HG03196 (cell line): ENCODE data around the gene LCNL1.

ENCODE experiments used
- ATAC-seq: cut with Tn5 transposase; IDR thresholded peaks from one replicate; pipeline ENCODE4 v1.9.1; 2021; ENCODE audit not compliant: unreplicated experiment

LCNL1 gene

DNA sequence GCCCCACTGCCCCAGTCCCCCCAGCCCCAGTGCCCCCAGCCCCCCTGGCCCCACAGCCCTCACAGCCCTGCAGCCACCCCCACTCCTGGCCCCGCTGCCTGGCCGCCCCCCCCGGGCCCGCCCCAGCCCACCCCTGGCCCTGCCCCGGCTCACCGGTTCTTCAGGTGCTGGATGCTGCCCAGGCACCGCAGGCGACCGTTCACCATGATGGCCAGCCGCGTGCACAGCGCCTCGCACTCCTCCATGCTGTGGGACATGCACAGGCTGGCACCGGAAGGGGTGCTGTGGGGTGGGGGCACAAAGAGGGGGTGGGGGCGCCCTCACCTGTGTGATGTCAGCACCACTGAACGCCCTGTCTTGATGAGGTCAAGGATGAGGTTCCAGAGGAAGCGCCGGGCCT, 26.4 kb downstream of the LCNL1 start:
- ATAC-seq, result no peak

- ATAC-seq, result no peak
These were observed 27.3 kb downstream of the LCNL1 start for GRCh38 chr9:137009938-137010732.

DNA sequence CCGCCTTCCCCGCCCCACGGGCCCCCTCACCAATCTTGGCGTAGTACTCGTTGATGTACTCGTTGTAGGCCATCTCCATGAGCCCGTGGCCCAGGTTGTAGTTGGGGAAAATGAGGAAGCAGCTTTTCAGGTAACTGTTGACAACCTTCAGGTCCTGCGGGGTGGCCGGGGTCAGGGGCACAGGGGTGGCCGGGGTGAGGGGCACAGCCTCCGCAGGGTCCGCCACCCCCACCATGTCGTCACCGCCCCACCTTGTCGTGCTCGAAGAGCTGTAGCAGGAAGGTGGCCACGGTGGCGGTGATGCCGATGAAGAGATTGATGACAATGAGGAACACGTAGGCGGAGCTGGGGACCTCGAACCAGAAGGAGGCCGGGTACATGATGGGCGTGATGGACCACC, 28.4 kb downstream of the LCNL1 start:
- no peak for ATAC-seq

DNA sequence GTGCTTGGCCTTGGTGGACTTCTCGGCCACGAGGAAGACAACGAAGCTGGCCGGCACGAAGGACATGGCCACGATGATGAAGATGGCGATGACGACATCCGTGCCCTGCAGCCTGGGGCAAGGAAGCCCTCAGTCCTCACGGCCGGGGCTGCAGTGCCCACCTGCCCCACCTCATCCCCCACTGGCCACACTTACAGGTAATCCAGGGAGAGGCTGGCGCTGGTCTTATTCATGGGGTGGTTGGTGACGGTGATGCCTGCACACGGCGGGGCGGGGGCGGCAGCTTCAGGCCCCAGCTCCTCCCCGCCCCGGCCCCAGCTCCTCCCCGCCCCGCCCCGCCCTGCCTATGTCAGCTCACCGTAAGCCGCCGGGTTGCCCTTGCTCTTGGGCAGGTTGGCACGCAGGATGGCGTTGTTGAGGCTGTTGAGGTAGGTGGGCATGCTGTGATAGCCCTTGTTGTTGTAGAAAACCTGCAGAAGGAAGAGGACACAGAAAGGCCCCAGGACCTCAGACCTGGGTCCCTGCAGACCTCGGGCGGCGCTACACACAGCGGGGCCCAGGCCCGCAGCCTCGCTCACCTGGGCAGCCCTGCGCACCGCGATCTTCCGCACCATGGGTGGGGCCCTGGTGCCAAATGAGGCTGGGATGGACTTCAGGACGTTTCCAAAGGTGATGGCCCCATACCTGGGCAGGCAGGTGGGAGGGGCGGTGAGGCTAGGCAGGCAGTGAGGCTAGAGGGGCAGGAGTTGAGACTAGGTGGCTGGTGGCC, 29.3 kb downstream of the LCNL1 start:
- ATAC-seq, result no peak

- no peak for ATAC-seq
These were observed 30.1 kb downstream of the LCNL1 start for GRCh38 chr9:137012694-137013570.

- no peak for ATAC-seq
These were observed 30.8 kb downstream of the LCNL1 start for GRCh38 chr9:137013571-137013940.

DNA sequence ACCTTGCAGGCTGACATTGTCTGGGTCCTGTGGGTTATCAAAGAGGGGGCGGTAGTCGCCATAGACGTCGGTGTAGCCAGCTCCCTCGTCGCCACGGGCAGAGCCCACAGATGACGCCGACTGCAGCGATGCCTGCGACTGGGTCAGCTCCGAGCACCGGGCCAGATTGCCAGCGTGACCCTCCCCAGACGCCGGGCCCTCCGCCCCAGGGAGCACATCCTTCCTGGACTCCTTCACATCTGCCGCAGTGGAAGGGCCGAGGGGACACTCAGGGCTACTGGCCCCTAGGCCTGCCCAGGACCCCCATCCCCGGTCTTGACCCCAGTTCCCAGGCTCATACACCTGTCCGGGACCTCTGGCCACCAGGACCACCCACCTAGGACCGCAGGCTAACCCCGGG, 31.4 kb downstream of the LCNL1 start:
- no peak for ATAC-seq

DNA sequence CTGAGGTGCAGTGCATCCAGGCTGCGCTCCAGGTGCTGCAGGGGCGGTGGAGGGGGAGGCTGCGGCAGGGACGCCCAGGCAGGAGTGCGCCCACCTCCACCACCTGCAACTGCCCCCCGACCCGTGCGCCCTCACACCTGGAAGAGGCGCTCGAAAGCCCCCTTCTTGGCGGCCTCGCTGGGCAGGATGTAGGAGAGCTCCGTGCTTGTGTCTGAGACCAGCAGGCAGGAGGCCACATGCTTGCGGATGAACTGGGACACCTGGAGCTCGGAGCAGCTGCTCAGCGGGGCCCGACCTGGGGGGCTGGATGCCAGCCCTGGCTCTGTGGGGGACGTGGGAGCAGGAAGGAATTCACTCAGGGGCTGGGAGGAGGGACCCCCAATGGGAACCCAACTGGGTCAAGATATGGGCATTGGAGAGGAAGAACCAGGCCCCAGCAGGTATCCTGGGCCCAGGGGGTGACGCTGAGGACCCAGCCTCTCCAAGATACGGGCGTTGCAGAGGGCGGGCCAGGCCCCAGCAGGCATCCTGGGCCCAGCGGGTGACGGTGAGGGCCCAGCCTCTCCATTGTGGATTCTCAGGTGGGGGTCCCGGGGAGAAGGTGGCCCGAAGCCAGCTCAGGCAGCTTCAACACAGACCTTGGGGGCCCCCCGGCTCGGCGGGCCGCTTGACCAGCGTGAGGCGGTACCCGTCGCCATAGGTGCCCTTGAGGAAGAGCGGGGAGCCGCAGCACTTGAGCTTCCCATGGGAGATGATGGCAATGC, 32.2 kb downstream of the LCNL1 start:
- ATAC-seq, result no peak

GRCh38 chr9:137015540-137015930, 32.7 kb downstream of the LCNL1 start:
- ATAC-seq, result no peak

DNA sequence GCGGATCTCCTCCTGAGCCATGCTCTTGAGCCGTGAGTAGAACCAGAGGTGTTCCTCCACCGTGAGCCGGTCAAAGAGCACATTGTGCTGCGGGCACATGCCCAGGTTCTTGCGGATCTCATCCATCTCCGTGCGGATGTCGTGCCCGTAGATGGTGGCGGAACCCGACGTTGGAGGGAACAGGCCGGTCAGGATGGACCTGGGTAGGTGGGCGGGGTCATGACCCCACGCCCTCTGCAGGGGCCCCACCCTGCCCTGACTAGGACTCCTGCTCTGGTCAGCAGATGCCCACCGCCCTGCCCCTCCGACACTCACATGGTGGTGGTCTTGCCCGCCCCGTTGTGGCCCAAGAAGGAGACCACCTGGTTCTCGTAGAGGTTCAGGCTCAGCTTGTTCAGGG, 33.2 kb downstream of the LCNL1 start:
- ATAC-seq, result no peak

GRCh38 chr9:137016436-137016835, 33.6 kb downstream of the LCNL1 start:
- ATAC-seq, result no peak

- ATAC-seq, result no peak
These were observed 34.3 kb downstream of the LCNL1 start for GRCh38 chr9:137017071-137017470.

DNA sequence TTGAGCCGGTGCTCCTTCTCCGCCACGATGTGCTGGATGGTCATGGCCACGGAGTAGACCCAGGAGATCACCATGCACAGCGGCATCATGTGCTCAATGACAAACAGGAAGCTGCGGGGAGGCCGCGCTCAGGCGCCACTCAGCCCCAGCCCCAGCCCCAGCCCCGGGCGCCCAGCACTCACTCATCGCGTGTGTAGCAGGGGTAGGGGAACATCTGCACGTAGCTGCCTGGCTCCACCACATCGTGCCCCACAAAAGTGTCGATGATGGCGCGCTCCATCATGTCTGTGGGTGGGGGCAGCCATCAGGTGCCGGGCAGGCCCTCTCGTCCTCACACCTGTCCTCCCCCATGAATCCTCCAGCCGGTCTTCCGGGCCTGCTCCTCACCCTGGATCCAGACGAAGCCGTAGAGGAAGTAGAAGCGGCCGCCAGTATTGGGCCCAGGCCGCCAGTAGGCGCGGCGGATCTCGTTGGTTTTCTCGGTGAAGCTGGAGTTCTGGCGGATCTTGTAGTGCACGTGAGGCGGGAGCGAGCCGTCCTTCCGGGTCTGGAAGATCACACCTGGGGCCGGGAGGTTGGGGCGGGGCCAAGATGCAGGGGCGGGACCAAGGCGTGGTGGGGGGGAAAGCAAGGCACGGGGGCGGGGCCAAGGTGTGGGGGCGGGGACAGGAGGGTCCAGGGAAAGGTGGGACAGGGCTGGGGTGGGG, 35.2 kb downstream of the LCNL1 start:
- ATAC-seq, result no peak

DNA sequence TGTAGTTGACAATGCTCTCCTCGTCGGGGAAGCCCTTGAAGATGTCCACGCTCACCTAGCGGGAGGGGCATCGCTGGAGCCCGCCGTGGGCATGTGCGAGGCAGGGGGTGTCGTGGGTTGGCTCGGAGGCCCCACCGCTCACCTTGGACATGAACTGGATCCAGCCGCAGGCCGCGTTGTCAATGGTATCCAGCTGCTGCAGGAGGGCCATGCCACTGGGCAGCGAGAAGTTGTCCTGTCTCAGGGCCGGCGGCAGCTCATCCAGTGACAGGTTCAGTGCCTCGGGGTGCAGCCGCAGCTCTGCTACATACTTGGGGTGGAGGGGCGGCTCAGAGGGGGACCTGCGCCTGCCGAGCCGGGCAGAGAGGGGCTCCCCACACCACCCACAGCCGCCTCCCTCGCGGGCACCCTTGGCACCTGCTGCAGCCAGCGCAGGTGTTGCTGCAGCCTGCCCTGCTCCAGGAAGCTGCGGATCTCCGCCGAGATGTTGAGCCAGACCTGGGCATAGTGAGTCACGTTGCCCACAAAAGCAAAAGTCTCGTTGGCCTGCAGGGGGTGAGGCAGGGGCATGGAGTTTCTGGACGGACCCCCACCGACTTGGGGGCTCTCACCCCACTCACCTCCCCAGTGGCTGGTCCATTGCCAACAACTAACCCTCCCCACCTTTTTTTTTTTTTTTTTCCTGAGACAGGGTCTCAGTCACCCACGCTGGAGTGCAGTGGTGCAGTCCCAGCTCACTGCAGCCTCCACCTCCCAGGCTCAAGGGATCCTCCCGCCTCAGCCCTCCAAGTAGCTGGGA, 36.2 kb downstream of the LCNL1 start:
- ATAC-seq, result no peak

DNA sequence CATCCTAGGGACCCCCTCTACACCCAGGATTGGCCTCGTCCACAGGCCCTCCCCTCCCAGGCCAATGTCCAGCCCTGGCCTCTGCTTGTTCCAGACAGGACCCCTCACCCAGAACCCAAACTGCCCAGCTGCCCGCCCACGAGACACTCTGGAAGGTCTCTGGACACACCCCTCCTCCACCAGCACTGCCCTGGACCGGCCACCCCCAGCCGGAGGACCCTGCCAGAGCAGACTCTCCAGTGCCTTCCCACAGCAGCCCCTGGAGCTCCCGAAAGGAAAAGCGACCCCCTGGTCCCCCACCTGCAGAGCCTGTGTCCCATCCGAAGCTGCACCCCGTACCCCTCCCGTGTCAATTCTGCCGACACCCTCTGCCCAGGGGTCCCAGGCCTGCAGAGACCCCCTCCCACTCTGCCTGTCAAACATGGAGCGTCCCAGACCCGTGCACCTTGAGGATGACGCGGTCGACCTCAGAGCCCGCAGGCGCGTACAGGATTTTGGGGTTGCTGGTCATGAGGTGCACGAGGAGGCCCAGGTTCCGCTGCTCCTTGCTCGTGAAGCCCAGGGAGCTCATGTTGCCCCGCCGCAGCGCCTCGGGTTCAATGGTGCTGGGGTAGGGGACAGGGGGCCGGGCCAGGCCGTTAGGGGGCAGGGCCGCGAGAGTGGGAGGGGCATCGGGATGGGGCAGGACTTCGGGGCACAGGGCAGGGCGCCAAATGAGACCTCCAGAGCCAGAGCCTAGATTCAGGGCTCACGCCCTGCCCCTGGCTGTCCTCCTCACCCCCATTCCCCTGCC, 37.3 kb downstream of the LCNL1 start:
- no peak for ATAC-seq

- no peak for ATAC-seq
These were observed 38.2 kb downstream of the LCNL1 start for GRCh38 chr9:137020771-137021567.

GRCh38 chr9:137021568-137021978, 38.8 kb downstream of the LCNL1 start:
- ATAC-seq, result no peak
